ENCODE results near the gene DOCK1.
A peak's percentile ranks its signal among the peaks of the same experiment; 100 is the strongest.

The DOCK1 gene

DNA sequence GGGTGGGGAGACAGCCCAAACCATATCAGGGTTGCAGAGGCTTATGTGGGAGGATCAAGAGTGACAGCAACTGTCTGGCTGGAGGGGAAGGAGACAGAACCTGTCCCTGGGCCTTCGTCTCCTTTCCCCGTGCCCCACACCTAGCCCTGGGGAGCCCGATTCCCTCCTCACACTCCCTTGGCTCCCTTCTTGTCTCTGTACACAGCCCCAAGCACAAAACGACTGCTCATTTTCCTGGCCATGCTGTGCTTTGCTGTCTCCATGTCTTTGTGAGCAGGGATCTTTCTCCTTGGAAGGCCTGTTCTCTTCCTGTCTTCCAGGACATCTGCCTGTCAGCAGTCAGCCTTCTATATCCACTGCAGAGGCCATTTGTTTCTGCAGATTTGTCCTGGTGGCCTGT, 177.4 kb downstream of the DOCK1 start:
- no peak for DNase-seq (ENCODE audit: low read depth in 2 of 2)

DNA sequence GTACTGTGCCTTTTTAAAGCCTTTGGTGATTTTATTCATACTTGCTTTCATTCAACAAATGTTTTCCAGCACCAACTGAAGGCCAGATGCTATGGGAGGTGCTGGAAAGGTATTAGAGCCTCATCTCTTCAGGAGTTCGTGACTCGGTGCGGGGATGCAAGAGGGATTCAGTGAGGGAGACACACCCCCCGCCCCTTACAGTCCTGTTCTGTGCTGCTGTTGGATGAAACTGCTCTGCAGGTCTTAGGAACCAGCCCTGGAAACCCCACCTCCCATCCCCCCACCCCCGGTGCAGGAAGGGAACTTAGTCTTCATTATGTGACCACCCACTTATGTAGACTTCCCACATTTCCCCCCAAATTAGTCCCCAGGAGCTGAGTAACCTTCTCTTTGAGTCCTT, 180.7 kb downstream of the DOCK1 start:
- no peak for DNase-seq (ENCODE audit: low read depth in 2 of 2)

- no peak for DNase-seq (ENCODE audit: low read depth in 2 of 2)
Measured at GRCh38 chr10:127088908-127089307, 183.7 kb downstream of the DOCK1 start.

- DNase-seq (ENCODE audit: low read depth in 2 of 2): no peak
Measured at GRCh38 chr10:127089446-127089845, 184.2 kb downstream of the DOCK1 start.

- DNase-seq (ENCODE audit: low read depth in 2 of 2): no peak
Measured at GRCh38 chr10:127090138-127090537, 184.9 kb downstream of the DOCK1 start.

DNA sequence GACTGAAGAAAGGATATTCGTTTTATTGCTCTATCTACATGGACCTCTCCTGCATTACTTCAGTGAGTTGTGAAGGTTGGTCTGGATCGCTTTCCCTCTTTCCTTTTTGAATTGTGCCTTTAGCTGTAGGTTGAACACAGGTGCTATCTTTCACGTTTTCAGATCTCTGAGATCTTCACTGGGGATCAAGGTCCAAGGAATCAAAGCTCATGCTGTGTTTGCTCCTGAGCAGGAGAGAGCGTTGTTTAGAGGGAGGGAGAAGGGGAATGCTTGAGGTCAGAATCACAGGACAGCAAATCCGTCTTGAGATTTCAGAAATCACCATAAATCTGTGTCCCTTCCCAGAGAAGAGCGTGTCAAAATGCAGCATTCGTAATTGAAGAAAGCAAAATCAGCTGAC, 186.1 kb downstream of the DOCK1 start:
- no peak for DNase-seq (ENCODE audit: low read depth in 2 of 2)

DNA sequence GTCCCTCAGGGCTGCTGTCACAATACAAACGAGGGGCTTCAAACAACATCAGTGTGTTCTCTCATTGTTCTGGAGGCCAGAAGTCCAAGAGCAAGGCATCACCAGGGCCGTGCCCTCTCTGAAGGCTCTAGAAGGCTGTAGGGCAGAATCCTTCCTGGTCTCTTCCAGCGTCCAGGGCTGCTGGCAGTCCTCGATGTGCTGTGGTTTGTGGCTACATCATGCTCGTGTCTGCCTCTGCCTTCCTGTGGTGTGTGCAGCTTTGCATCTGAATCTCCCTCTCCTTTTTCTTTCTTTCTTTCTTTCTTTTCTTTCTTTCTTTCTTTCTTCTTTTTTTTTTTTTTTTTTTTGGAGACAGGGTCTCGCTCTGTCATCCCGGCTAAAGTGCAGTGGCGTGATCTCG, 187.7 kb downstream of the DOCK1 start:
- DNase-seq (ENCODE audit: low read depth in 2 of 2): no peak

DNA sequence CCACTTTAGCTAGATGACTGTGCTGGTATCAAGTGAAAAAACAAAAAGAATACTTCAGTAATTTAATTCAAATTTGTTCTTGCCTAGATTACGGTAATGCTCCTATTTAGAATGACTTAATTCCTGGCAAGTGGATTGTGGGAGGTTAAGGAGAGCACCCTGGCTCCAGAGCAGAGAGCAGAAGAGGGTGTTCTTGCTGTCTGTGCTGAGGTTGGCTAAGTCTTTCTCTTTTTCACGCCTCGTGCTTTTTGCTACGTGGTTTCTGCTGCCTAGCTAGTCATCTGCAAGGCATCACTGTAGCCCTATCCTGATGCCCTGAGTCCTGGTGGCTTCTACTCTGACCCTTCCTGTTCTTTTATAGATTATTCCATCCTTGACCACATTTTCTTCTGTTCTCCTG, 189.8 kb downstream of the DOCK1 start:
- DNase-seq (ENCODE audit: low read depth in 2 of 2): no peak

DNA sequence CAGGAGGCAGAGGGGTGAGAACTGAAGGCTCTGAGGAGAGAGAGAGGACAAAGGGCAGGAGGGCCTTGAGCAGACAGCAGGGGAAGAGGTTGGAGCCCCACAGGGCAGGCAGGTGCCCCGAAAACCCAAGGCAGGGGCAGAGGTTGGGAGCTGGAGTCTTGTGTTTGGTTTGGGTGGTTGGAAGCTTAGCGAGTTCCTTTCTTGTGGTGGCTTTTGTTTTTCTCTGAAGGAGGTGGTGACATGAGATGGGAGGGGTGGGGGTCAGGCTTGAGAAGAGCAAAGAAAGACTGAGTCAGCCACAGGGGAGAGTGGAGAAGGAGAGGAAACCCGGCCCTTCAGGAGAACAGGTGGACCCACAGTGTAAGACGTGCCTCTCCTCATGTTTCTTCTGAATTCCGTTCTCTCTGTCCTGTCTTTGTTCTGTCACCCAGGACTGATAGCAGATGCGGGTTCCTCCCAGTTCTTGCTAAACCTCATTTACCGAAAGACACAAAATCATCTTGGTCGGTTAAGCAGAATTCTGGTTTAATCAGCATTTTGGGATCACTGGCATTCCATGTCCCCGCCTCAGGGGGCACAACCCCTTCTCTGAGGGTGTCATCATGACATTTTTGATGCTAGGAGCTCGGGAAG, 195.9 kb downstream of the DOCK1 start:
- DNase-seq (ENCODE audit: low read depth in 2 of 2): no peak

DNA sequence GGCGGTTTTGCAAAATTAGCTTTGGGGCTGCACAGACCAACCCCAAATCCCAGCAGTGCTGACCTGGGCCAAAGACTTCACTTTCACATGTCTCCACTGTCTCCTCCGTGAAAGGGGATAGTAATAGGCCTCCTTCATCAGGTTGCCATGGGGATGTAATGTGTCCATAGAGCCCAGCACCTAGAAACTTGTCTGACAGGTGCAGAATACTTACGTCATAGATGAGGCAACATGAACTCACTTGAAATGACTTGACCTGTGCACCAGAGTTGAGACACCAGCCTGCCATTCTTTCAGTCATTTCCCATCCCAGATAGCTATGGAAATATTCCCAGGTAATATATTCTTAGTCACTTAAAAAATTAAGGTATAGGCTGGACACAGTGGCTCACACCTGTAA, 196.9 kb downstream of the DOCK1 start:
- no peak for DNase-seq (ENCODE audit: low read depth in 2 of 2)

GRCh38 chr10:127115100-127115499, 209.9 kb downstream of the DOCK1 start:
- DNase-seq (ENCODE audit: low read depth in 2 of 2): no peak

DNA sequence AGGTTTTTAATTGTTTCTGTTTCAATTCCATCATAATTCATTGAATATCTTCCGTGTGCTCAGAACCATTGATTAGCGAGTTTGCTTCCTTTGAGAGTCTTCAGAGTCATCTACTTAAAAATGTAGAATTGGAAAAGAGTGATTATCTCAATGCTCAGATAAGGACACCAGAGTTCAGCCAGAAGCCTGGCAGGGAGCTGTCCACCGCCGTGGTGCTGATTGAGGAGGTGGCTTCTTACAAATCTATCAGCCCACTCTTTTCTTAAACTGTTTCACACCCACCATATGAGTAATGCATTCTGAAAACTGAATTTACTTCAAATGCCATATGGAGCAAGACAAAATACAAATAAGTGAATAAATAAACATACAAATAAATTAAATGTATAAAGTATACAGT, 211.9 kb downstream of the DOCK1 start:
- peak; percentile 10 to 19 for DNase-seq (ENCODE audit: low read depth in 2 of 2)

DNA sequence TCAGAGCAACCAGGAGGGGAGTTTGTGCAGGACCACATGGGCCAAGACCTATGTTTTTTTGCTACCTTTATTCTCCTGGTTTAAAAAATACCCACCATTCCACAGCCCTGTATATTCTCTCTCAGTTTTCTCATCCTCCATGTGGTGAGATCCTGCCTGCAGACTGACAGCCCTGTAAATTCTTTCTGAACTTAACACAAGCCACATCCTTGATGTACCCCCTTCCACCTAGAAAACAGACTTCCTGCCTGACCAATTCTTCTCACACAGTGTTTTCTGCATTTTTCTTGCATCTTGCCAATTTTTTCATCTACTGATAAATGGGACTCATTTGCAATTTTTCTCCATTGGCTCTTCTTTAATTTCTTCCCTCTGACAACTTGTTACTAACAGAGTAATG, 212.8 kb downstream of the DOCK1 start:
- DNase-seq (ENCODE audit: low read depth in 2 of 2): no peak

GRCh38 chr10:127119936-127120335, 214.7 kb downstream of the DOCK1 start:
- DNase-seq (ENCODE audit: low read depth in 2 of 2): no peak

- DNase-seq (ENCODE audit: low read depth in 2 of 2): no peak
Measured at GRCh38 chr10:127122831-127123230, 217.6 kb downstream of the DOCK1 start.

GRCh38 chr10:127123626-127124025, 218.4 kb downstream of the DOCK1 start:
- DNase-seq (ENCODE audit: low read depth in 2 of 2): no peak

GRCh38 chr10:127125331-127125730, 220.1 kb downstream of the DOCK1 start:
- no peak for DNase-seq (ENCODE audit: low read depth in 2 of 2)

- DNase-seq (ENCODE audit: low read depth in 2 of 2): no peak
Measured at GRCh38 chr10:127127822-127128221, 222.6 kb downstream of the DOCK1 start.

DNA sequence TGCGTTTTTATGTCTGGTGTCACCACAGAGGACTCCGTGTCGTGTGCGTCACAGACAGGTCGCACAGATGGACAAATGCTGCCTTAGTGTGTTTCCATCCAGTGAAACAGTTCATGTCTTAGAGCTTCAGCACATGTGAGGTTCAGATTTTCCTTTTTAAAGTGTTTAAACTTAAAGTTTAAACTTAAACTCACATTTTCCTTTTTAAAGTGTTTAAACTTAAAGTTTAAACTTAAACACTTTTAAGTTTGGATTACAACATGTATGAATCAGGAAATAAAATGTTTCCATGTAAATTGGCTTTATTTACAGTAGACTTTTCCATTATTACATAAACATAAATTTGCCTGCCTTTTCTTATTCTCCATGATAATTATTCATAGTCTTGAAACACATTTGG, 223.9 kb downstream of the DOCK1 start:
- no peak for DNase-seq (ENCODE audit: low read depth in 2 of 2)

- no peak for DNase-seq (ENCODE audit: low read depth in 2 of 2)
Measured at GRCh38 chr10:127132451-127132850, 227.2 kb downstream of the DOCK1 start.

GRCh38 chr10:127133225-127133624, 228.0 kb downstream of the DOCK1 start:
- no peak for DNase-seq (ENCODE audit: low read depth in 2 of 2)

GRCh38 chr10:127133672-127134500, 228.7 kb downstream of the DOCK1 start:
- DNase-seq (ENCODE audit: low read depth in 2 of 2): no peak

- DNase-seq (ENCODE audit: low read depth in 2 of 2): no peak
Measured at GRCh38 chr10:127135844-127136577, 230.8 kb downstream of the DOCK1 start.

All from fibroblast of skin of left biceps (primary cell).